ENCODE data around the gene AGXT2. TPM values are rescaled to one million over a fixed set of nuclear protein-coding genes. Genes with fewer than 3 reads are reported as not detected.
A peak's percentile ranks its signal among the peaks of the same experiment; 100 is the strongest.

The AGXT2 gene
- total RNA-seq, 1 donor from 2014 or later = 2.2 TPM

- no peak for DNase-seq (ENCODE audit: low spot score)
Observed at GRCh38 chr5:34968258-34968657, 79.5 kb downstream of the AGXT2 start.

GRCh38 chr5:34967540-34967939 lies 80.2 kb downstream of the AGXT2 start:
- no peak for DNase-seq (ENCODE audit: low spot score)

- DNase-seq (ENCODE audit: low spot score) = no peak
Observed at GRCh38 chr5:34959323-34959722, 88.4 kb downstream of the AGXT2 start.

- DNase-seq (ENCODE audit: low spot score) = peak; percentile 61
Observed at GRCh38 chr5:34957857-34958690, 89.7 kb downstream of the AGXT2 start.

GRCh38 chr5:34957321-34957720 lies 90.4 kb downstream of the AGXT2 start:
- DNase-seq (ENCODE audit: low spot score) = no peak

Other genes starting within 250 kb of the AGXT2 start
- gene TTC23L, start 208.8 kb downstream of the AGXT2 start, total RNA-seq (ENCODE audit: insufficient read depth, low replicate concordance) = 0.72 TPM
- gene RAD1, start 132.4 kb downstream of the AGXT2 start, total RNA-seq (ENCODE audit: insufficient read depth, low replicate concordance) = 77.3 TPM
- 38.8 TPM for gene BRIX1, start 132.2 kb downstream of the AGXT2 start, total RNA-seq (ENCODE audit: insufficient read depth, low replicate concordance)
- 72.9 TPM for gene DNAJC21, start 118.4 kb downstream of the AGXT2 start, total RNA-seq (ENCODE audit: insufficient read depth, low replicate concordance)
- gene PRLR, start 182.5 kb upstream of the AGXT2 start, total RNA-seq (ENCODE audit: insufficient read depth, low replicate concordance) = 109 TPM

Data from umbilical cord (tissue), 2 donors.